ENCODE measurements around the gene SRPX. TPM values are rescaled to one million over a fixed set of nuclear protein-coding genes. Genes with fewer than 3 reads are reported as not detected.

SRPX gene
- total RNA-seq, 1 donor, result 76.7 TPM

- H3K9me3 ChIP-seq (ENCODE audit: low read depth, low read length), result no peaks in the 10 kb centered on the region
- no peak for DNase-seq (ENCODE audit: insufficient read length, low spot score, missing footprints)
These were observed 92.7 kb downstream of the SRPX start for GRCh38 chrX:38127961-38128360.

GRCh38 chrX:38126179-38126578, 94.5 kb downstream of the SRPX start:
- Histone ChIP-seq H3K4me2 (ENCODE audit: insufficient read depth, low read length) (no peak overlapping the region), H3K27ac (ENCODE audit: low read depth, low read length) (no peak overlapping the region), H3K4me1 (ENCODE audit: insufficient read depth, low read length) (no peaks in the 10 kb centered on the region), H3K27me3 (ENCODE audit: insufficient read depth, low read length) (no peaks in the 10 kb centered on the region), H3K4me3 (ENCODE audit: insufficient read depth, low read length) (no peak overlapping the region), H4K20me1 (ENCODE audit: insufficient read depth, low read length) (no peaks in the 10 kb centered on the region), H3K36me3 (ENCODE audit: insufficient read depth, low read length) (no peaks in the 10 kb centered on the region), H3K9me3 (ENCODE audit: low read depth, low read length) (no peaks in the 10 kb centered on the region), H2AFZ (ENCODE audit: low read length) (no peak overlapping the region), H3K79me2 (ENCODE audit: insufficient read depth, low read length) (no peaks in the 10 kb centered on the region)
- no peak for DNase-seq (ENCODE audit: insufficient read length, low spot score, missing footprints)
- no peak for TF ChIP-seq CTCF (IDR thresholded peaks at IDR 0.05; ENCODE audit: extremely low read depth, low read depth, low read length)

More at GRCh38 chrX:38127961-38128360, 92.7 kb downstream of the SRPX start:
- Histone ChIP-seq H3K36me3 (ENCODE audit: insufficient read depth, low read length) (no peaks in the 10 kb centered on the region), H3K4me2 (ENCODE audit: insufficient read depth, low read length) (no peak overlapping the region), H3K27ac (ENCODE audit: low read depth, low read length) (no peak overlapping the region), H3K79me2 (ENCODE audit: insufficient read depth, low read length) (no peaks in the 10 kb centered on the region), H3K4me1 (ENCODE audit: insufficient read depth, low read length) (no peaks in the 10 kb centered on the region), H2AFZ (ENCODE audit: low read length) (no peak overlapping the region), H3K27me3 (ENCODE audit: insufficient read depth, low read length) (no peaks in the 10 kb centered on the region), H3K4me3 (ENCODE audit: insufficient read depth, low read length) (no peak overlapping the region), H4K20me1 (ENCODE audit: insufficient read depth, low read length) (no peaks in the 10 kb centered on the region)
- TF ChIP-seq CTCF (IDR thresholded peaks at IDR 0.05; ENCODE audit: extremely low read depth, low read depth, low read length), result no peak

- Histone ChIP-seq H3K4me1 (ENCODE audit: insufficient read depth, low read length) (no peaks in the 10 kb centered on the region), H3K79me2 (ENCODE audit: insufficient read depth, low read length) (no peaks in the 10 kb centered on the region), H3K36me3 (ENCODE audit: insufficient read depth, low read length) (no peaks in the 10 kb centered on the region), H3K4me3 (ENCODE audit: insufficient read depth, low read length) (no peak overlapping the region), H3K4me2 (ENCODE audit: insufficient read depth, low read length) (no peak overlapping the region), H4K20me1 (ENCODE audit: insufficient read depth, low read length) (no peaks in the 10 kb centered on the region), H3K9me3 (ENCODE audit: low read depth, low read length) (no peaks in the 10 kb centered on the region), H3K27ac (ENCODE audit: low read depth, low read length) (no peak overlapping the region), H2AFZ (ENCODE audit: low read length) (no peak overlapping the region), H3K27me3 (ENCODE audit: insufficient read depth, low read length) (no peaks in the 10 kb centered on the region)
- TF ChIP-seq CTCF (IDR thresholded peaks at IDR 0.05; ENCODE audit: extremely low read depth, low read depth, low read length), result no peak
- no peak for DNase-seq (ENCODE audit: insufficient read length, low spot score, missing footprints)
These were observed 96.7 kb downstream of the SRPX start for GRCh38 chrX:38124000-38124399.

GRCh38 chrX:38117485-38117884, 103.2 kb downstream of the SRPX start:
- Histone ChIP-seq H3K4me2 (ENCODE audit: insufficient read depth, low read length) (no peak overlapping the region), H3K79me2 (ENCODE audit: insufficient read depth, low read length) (no peaks in the 10 kb centered on the region), H3K9me3 (ENCODE audit: low read depth, low read length) (no peaks in the 10 kb centered on the region), H3K4me1 (ENCODE audit: insufficient read depth, low read length) (no peaks in the 10 kb centered on the region), H3K36me3 (ENCODE audit: insufficient read depth, low read length) (no peaks in the 10 kb centered on the region), H2AFZ (ENCODE audit: low read length) (no peak overlapping the region), H3K27me3 (ENCODE audit: insufficient read depth, low read length) (no peaks in the 10 kb centered on the region), H3K27ac (ENCODE audit: low read depth, low read length) (no peak overlapping the region), H3K4me3 (ENCODE audit: insufficient read depth, low read length) (no peak overlapping the region), H4K20me1 (ENCODE audit: insufficient read depth, low read length) (no peaks in the 10 kb centered on the region)
- TF ChIP-seq CTCF (IDR thresholded peaks at IDR 0.05; ENCODE audit: extremely low read depth, low read depth, low read length), result no peak
- DNase-seq (ENCODE audit: insufficient read length, low spot score, missing footprints), result no peak

Data from osteoblast (primary cell).